ENCODE results near the gene P2RX7. TPM values are rescaled to one million over a fixed set of nuclear protein-coding genes. Genes with fewer than 3 reads are reported as not detected.

Gene P2RX7
- total and polyA plus RNA-seq, 4 donors: 2.1 to 12.8 (median 4.1) TPM

GRCh38 chr12:121102307-121102706 is 30.4 kb upstream of the P2RX7 start:
- 20 to 31% methylated on average over 1 of the region's 1 CpG for WGBS, 2 donors
- ATAC-seq (ENCODE audit: low FRiP score) (no peak), DNase-seq (no peak)
- Histone ChIP-seq H3K4me1 (ENCODE audit: control insufficient read depth in 1 of 2, insufficient read depth in 2 of 2, low read length in 2 of 2) (no peaks in the 10 kb centered on the region), H3K36me3 (ENCODE audit: control insufficient read depth in 1 of 2, insufficient read depth in 2 of 2, low read length in 1 of 2) (no peaks in the 10 kb centered on the region), H3K27ac (ENCODE audit: low read depth in 1 of 2, low read length in 2 of 2) (no peak overlapping the region), H3K4me3 (ENCODE audit: low read length in 2 of 2) (no peak overlapping the region), H3K9me3 (ENCODE audit: control insufficient read depth, low read length) (no peaks in the 10 kb centered on the region), H3K27me3 (ENCODE audit: control insufficient read depth in 1 of 2, insufficient read depth in 2 of 2, low read length in 1 of 2) (no peaks in the 10 kb centered on the region)
- intact Hi-C loops (cut with DNase I): no loop called here

- Histone ChIP-seq H3K27me3 (ENCODE audit: control insufficient read depth in 1 of 2, insufficient read depth in 2 of 2, low read length in 1 of 2) (no peaks in the 10 kb centered on the region), H3K9me3 (ENCODE audit: control insufficient read depth, low read length) (no peaks in the 10 kb centered on the region), H3K4me1 (ENCODE audit: control insufficient read depth in 1 of 2, insufficient read depth in 2 of 2, low read length in 2 of 2) (no peaks in the 10 kb centered on the region), H3K36me3 (ENCODE audit: control insufficient read depth in 1 of 2, insufficient read depth in 2 of 2, low read length in 1 of 2) (no peaks in the 10 kb centered on the region), H3K4me3 (ENCODE audit: low read length in 2 of 2) (no peak overlapping the region), H3K27ac (ENCODE audit: low read depth in 1 of 2, low read length in 2 of 2) (no peak overlapping the region)
- DNase-seq: no peak
- ATAC-seq (ENCODE audit: low FRiP score): no peak
- WGBS, 2 donors: 76 to 82% methylated on average over 3 of the region's 3 CpGs
- intact Hi-C loops (cut with DNase I): no loop called here
Observed at GRCh38 chr12:121107681-121108080, 25.0 kb upstream of the P2RX7 start.

DNA sequence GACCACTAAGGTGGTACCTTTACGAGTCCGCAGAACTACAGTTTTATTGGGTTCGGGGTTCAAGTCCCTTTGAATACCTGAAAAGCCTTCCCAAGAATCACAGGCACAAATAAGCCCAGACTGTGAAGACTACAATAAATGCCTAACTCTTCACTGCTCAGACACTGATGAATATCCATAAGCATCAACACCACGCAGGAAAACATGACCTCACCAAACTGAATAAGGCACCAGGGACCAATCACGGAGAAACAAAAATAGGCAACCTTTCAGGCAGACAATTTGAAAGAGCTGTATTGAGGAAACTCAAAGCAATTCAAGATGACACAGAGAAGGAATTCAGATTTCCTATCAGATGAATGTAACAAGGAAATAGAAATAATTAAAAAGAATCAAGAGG is 24.2 kb upstream of the P2RX7 start:
- intact Hi-C loops (cut with DNase I): no loop called here
- WGBS, 2 donors: 65 to 72% methylated on average over 5 of the region's 5 CpGs
- Histone ChIP-seq H3K27ac (ENCODE audit: low read depth in 1 of 2, low read length in 2 of 2) (no peak overlapping the region), H3K36me3 (ENCODE audit: control insufficient read depth in 1 of 2, insufficient read depth in 2 of 2, low read length in 1 of 2) (no peaks in the 10 kb centered on the region), H3K27me3 (ENCODE audit: control insufficient read depth in 1 of 2, insufficient read depth in 2 of 2, low read length in 1 of 2) (no peaks in the 10 kb centered on the region), H3K9me3 (ENCODE audit: control insufficient read depth, low read length) (no peaks in the 10 kb centered on the region), H3K4me3 (ENCODE audit: low read length in 2 of 2) (no peak overlapping the region), H3K4me1 (ENCODE audit: control insufficient read depth in 1 of 2, insufficient read depth in 2 of 2, low read length in 2 of 2) (no peaks in the 10 kb centered on the region)
- no peak for ATAC-seq (ENCODE audit: low FRiP score)
- DNase-seq: no peak

- intact Hi-C loops (cut with DNase I): loop anchor here in 1 of 2 donors (10.0 kb wide), 1 partner anchor 776 kb away; no protein-coding TSS in a partner anchor
- H3K4me3 ChIP-seq (ENCODE audit: low read length in 2 of 2): no peak overlapping the region
- no peaks in the 10 kb centered on the region for H3K4me1 ChIP-seq (ENCODE audit: control insufficient read depth in 1 of 2, insufficient read depth in 2 of 2, low read length in 2 of 2)
- 49 to 54% methylated on average over 8 of the region's 8 CpGs for WGBS, 2 donors
- no peaks in the 10 kb centered on the region for H3K9me3 ChIP-seq (ENCODE audit: control insufficient read depth, low read length)
- H3K36me3 ChIP-seq (ENCODE audit: control insufficient read depth in 1 of 2, insufficient read depth in 2 of 2, low read length in 1 of 2): no peaks in the 10 kb centered on the region
- peak; percentile 57 to 79 for DNase-seq
- no peak overlapping the region for H3K27ac ChIP-seq (ENCODE audit: low read depth in 1 of 2, low read length in 2 of 2)
- H3K27me3 ChIP-seq (ENCODE audit: control insufficient read depth in 1 of 2, insufficient read depth in 2 of 2, low read length in 1 of 2): no peaks in the 10 kb centered on the region
- peak; percentile 84 for ATAC-seq (ENCODE audit: low FRiP score)
Observed at GRCh38 chr12:121110211-121110940, 22.3 kb upstream of the P2RX7 start.

GRCh38 chr12:121111684-121112083 is 21.0 kb upstream of the P2RX7 start:
- Histone ChIP-seq H3K36me3 (ENCODE audit: control insufficient read depth in 1 of 2, insufficient read depth in 2 of 2, low read length in 1 of 2) (no peaks in the 10 kb centered on the region), H3K27ac (ENCODE audit: low read depth in 1 of 2, low read length in 2 of 2) (no peak overlapping the region), H3K4me1 (ENCODE audit: control insufficient read depth in 1 of 2, insufficient read depth in 2 of 2, low read length in 2 of 2) (no peaks in the 10 kb centered on the region), H3K4me3 (ENCODE audit: low read length in 2 of 2) (no peak overlapping the region), H3K9me3 (ENCODE audit: control insufficient read depth, low read length) (no peaks in the 10 kb centered on the region), H3K27me3 (ENCODE audit: control insufficient read depth in 1 of 2, insufficient read depth in 2 of 2, low read length in 1 of 2) (no peaks in the 10 kb centered on the region)
- WGBS, 2 donors: 76 to 78% methylated on average over 9 of the region's 9 CpGs
- ATAC-seq (ENCODE audit: low FRiP score) (no peak), DNase-seq (no peak)
- intact Hi-C loops (cut with DNase I): loop anchor here in 1 of 2 donors (10.0 kb wide), 1 partner anchor 777 kb away; no protein-coding TSS in a partner anchor

- no peaks in the 10 kb centered on the region for H3K27me3 ChIP-seq (ENCODE audit: control insufficient read depth in 1 of 2, insufficient read depth in 2 of 2, low read length in 1 of 2)
- H3K4me3 ChIP-seq (ENCODE audit: low read length in 2 of 2): no peak overlapping the region
- no peak for ATAC-seq (ENCODE audit: low FRiP score)
- H3K36me3 ChIP-seq (ENCODE audit: control insufficient read depth in 1 of 2, insufficient read depth in 2 of 2, low read length in 1 of 2): no peaks in the 10 kb centered on the region
- intact Hi-C loops (cut with DNase I): loop anchor here in 1 of 2 donors (10.0 kb wide), 1 partner anchor 778 kb away; no protein-coding TSS in a partner anchor
- no peaks in the 10 kb centered on the region for H3K4me1 ChIP-seq (ENCODE audit: control insufficient read depth in 1 of 2, insufficient read depth in 2 of 2, low read length in 2 of 2)
- DNase-seq: no peak
- no peaks in the 10 kb centered on the region for H3K9me3 ChIP-seq (ENCODE audit: control insufficient read depth, low read length)
- no peak overlapping the region for H3K27ac ChIP-seq (ENCODE audit: low read depth in 1 of 2, low read length in 2 of 2)
- WGBS, 2 donors: 65 to 72% methylated on average over 4 of the region's 4 CpGs
Observed at GRCh38 chr12:121112496-121112895, 20.2 kb upstream of the P2RX7 start.

GRCh38 chr12:121113057-121113456 is 19.6 kb upstream of the P2RX7 start:
- Histone ChIP-seq H3K4me1 (ENCODE audit: control insufficient read depth in 1 of 2, insufficient read depth in 2 of 2, low read length in 2 of 2) (no peaks in the 10 kb centered on the region), H3K27me3 (ENCODE audit: control insufficient read depth in 1 of 2, insufficient read depth in 2 of 2, low read length in 1 of 2) (no peaks in the 10 kb centered on the region), H3K36me3 (ENCODE audit: control insufficient read depth in 1 of 2, insufficient read depth in 2 of 2, low read length in 1 of 2) (no peaks in the 10 kb centered on the region), H3K4me3 (ENCODE audit: low read length in 2 of 2) (no peak overlapping the region), H3K9me3 (ENCODE audit: control insufficient read depth, low read length) (no peaks in the 10 kb centered on the region), H3K27ac (ENCODE audit: low read depth in 1 of 2, low read length in 2 of 2) (no peak overlapping the region)
- 70 to 79% methylated on average over 4 of the region's 4 CpGs for WGBS, 2 donors
- DNase-seq (no peak), ATAC-seq (ENCODE audit: low FRiP score) (no peak)
- intact Hi-C loops (cut with DNase I): loop anchor here in 1 of 2 donors (10.0 kb wide), 1 partner anchor 778 kb away; no protein-coding TSS in a partner anchor

DNA sequence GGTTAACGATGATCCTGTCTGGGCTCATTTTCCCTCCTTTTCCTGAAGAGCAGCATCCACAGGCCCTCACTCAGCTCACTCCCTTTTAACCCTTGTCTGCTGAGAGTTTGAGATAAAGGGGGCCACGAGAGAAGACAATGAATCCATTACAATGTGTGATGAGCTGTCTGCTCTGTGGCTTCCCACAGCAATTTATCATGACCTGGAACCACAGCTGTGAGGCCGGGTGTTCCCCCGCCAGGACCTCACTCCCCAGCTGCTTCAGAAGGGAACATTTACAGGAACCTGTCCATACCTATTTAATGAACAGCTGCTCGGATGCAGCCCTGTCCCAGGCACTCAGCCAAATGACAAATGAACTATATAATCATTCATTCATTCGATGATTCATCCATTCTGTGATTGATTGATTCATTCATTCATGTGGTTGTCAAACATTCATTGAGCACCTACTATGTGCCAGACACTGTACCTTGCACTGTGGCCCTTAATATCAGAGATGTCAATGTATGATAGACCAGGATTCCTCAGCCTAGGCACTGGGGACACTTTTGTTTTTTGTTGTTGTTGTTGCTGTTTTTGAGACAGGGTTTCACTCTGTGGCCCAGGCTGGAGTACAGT is 18.5 kb upstream of the P2RX7 start:
- WGBS, 2 donors: 68 to 75% methylated on average over 6 of the region's 6 CpGs
- H3K9me3 ChIP-seq (ENCODE audit: control insufficient read depth, low read length): no peaks in the 10 kb centered on the region
- ATAC-seq (ENCODE audit: low FRiP score) (no peak), DNase-seq (no peak)
- no peak overlapping the region for H3K27ac ChIP-seq (ENCODE audit: low read depth in 1 of 2, low read length in 2 of 2)
- no peaks in the 10 kb centered on the region for H3K36me3 ChIP-seq (ENCODE audit: control insufficient read depth in 1 of 2, insufficient read depth in 2 of 2, low read length in 1 of 2)
- intact Hi-C loops (cut with DNase I): loop anchor here in 1 of 2 donors (10.0 kb wide), 1 partner anchor 779 kb away; no protein-coding TSS in a partner anchor
- H3K4me3 ChIP-seq (ENCODE audit: low read length in 2 of 2): no peak overlapping the region
- H3K27me3 ChIP-seq (ENCODE audit: control insufficient read depth in 1 of 2, insufficient read depth in 2 of 2, low read length in 1 of 2): no peaks in the 10 kb centered on the region
- H3K4me1 ChIP-seq (ENCODE audit: control insufficient read depth in 1 of 2, insufficient read depth in 2 of 2, low read length in 2 of 2): no peaks in the 10 kb centered on the region

GRCh38 chr12:121114806-121115205 is 17.9 kb upstream of the P2RX7 start:
- Histone ChIP-seq H3K27me3 (ENCODE audit: control insufficient read depth in 1 of 2, insufficient read depth in 2 of 2, low read length in 1 of 2) (no peaks in the 10 kb centered on the region), H3K27ac (ENCODE audit: low read depth in 1 of 2, low read length in 2 of 2) (no peak overlapping the region), H3K36me3 (ENCODE audit: control insufficient read depth in 1 of 2, insufficient read depth in 2 of 2, low read length in 1 of 2) (no peaks in the 10 kb centered on the region), H3K4me1 (ENCODE audit: control insufficient read depth in 1 of 2, insufficient read depth in 2 of 2, low read length in 2 of 2) (no peaks in the 10 kb centered on the region), H3K9me3 (ENCODE audit: control insufficient read depth, low read length) (no peaks in the 10 kb centered on the region), H3K4me3 (ENCODE audit: low read length in 2 of 2) (no peak overlapping the region)
- ATAC-seq (ENCODE audit: low FRiP score): no peak
- DNase-seq: no peak
- 43 to 48% methylated on average over 2 of the region's 2 CpGs for WGBS, 2 donors
- intact Hi-C loops (cut with DNase I): loop anchor here in 1 of 2 donors (10.0 kb wide), 1 partner anchor 780 kb away; no protein-coding TSS in a partner anchor
